Left hindlimb (tissue), 1 donor: ENCODE data around the gene ESD.
"Not testable (repeated sequence)": the region's sequence is repeated elsewhere in the genome, so short reads cannot be mapped to it uniquely, and the experiment has no call there.

Experiments used
- DNase-seq: peaks from one replicate; pipeline ENCODE4 v3.0.0-alpha.2; 2018

Gene ESD

DNA sequence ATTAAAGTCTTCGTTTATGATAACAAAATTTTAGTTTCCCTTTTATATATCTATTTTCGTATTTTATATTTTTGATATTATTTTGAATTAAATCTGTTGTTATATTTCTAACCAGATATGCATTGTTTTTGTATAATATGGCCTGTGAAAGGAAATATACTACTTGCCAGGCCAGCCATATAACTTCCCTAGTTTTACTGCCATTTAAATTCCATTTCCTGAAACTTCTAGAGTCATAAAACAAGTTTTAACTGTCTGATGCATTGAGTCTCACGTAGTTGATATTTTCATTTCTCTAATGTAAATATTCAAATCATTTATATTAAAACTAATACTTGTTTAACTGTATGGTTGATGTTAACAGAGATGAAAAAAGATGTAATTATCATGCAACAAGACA lies 13.5 kb downstream of the ESD start:
- no peak for DNase-seq

DNA sequence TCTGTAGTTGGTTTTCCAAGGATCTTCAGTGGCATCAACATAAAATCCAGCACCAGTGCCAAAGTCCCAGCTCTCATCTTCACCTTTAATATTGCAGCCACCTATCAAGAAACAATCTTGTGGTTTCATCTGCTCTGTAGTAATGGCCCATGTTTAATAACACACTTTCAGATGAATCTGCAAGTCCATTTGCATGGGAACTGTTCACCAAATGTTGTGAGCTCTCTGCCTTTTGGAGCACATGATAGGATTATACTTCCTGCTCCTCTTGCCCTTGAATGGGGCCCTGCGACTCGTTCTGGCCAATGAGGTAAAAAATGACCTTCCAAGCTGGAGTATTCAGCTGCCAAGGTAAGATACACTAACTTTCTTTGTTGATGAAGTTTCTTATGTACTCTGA lies 14.3 kb downstream of the ESD start:
- no peak for DNase-seq

DNA sequence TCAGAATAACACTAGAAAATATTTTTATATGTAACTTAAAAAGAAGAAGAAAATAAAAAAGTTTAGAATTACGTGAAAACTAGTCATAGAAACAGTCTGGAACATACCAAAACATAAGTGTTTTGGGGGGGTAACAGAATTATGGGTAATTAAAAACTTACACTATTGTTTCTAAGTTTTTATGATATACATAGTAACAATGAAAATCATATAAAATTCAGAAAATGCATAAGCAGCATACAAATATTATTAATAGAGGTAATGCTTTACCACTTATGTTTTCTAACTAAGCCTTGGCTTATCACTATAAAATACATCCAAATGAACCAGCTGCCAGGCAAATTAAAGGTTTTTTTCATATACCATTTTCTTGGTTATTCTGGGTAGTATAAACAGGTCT lies 14.9 kb downstream of the ESD start:
- no peak for DNase-seq

DNA sequence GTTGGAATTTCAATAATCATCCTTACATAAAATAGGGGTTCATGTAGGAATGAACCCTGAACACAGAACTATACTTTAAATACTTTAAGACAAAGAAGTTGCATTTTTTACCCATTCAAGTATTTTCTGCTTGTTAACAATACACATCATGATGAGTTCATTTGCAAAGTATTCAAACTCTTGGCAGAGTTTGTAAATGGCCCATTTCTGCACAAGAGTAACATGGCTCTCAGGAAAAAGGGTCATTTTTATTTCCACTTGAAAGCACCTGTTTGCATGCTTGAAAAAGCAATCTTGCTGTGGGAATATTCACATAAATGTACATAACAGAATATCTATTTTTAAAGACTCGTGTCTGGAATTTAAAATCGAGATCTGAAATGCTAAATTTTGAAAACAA lies 18.1 kb downstream of the ESD start:
- no peak for DNase-seq

DNA sequence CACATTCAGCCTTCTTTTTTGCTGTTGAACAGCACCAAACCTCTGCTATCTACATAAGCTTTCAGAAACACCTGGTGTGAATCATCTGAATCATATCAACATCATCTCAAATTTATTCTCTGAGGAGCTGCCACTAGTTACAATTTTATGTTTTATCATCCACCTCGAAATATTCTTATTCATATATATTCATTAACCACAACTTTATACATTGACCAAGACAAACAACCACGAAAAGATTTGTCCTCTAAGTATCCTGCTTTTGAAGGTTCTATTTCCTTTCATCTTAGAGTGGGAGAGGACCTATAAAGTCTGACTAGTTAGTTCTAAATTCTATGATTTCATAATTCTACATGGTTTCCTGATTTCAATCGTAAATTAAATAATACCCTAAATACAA lies 18.9 kb downstream of the ESD start:
- DNase-seq = no peak

DNA sequence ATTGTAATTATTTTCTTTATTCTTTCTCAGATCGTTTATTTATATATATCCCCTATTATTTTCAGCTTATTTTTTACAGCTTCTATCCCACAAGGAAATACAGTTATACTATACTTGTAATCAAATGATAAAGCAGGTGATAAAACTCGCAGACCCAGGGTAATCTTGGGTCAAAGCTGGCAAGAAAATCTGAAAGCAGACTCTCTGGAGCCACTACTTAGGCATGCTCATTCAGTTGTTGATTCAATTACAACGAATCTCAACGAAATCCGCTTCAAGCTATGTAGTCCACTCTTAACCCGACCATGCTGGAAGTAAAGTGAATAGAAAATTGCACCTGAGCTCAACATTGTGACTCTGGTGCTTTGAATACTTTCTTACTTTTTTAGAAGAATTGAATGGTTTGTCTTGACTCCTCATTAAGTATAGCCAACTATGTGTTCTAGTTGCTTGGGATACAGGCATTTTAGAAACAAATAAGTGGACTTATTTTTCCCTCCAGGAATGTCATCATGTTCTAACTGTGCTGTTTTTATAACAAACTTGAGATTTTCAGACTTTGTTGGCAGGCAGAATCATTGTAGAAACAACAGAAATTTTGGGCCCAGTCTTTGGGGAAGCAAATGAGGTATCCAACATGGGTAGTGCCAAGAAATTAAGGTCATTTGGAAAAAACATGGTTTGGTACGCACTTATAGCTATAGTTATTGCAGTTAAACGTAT lies 21.4 kb downstream of the ESD start:
- no peak for DNase-seq

DNA sequence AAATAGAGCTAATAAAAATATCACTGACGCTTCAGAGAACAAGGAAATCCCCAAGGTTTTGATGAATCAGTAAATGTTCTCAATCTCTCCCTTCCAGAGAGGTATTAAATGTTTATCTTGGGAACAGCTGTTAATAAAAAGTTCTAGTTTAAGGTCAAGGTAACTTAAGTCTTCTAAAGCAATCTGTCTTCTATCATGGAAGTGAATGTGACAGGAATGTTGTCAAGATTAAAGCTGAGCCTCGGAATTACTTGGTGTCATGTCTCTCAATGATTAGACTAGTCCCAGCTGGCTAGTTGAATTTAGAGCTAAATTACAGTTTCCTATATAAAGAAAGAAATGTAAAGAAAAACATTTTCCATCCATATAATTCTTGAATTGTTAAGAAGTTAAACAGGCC lies 23.4 kb downstream of the ESD start:
- no peak for DNase-seq

DNA sequence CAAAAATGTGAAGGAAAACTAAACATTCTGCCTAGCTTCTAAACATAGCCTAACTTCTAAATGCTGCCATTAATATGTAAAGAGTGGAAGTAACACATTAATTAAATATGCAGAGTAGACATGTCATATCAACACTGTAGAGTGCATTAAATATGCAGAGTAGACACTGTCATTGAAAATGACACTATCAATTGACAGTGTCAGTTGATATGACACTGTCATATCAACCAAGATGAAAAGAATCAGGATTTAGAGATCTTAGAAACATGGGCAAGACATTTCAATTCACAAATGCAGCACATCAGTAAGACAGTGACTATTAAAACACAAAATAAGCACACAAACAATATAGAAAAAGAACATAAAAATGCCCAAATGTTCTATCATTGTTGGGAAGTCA lies 25.3 kb downstream of the ESD start:
- DNase-seq = no peak

DNA sequence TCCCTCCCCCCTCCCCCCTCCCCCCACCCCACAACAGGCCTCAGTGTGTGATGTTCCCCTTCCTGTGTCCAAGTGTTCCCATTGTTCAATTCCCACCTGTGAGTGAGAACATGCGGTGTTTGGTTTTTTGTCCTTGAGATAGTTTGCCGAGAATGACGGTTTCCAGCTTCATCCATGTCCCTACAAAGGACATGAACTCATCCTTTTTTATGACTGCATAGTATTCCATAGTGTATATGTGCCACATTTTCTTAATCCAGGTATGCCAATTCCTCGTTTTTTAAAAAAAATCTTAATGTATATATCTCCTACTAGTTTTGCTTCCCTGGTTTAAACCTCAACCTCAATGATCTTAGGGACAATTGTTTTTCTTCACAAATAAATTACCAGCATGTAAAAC lies 27.0 kb downstream of the ESD start:
- not testable (repeated sequence) for DNase-seq

DNA sequence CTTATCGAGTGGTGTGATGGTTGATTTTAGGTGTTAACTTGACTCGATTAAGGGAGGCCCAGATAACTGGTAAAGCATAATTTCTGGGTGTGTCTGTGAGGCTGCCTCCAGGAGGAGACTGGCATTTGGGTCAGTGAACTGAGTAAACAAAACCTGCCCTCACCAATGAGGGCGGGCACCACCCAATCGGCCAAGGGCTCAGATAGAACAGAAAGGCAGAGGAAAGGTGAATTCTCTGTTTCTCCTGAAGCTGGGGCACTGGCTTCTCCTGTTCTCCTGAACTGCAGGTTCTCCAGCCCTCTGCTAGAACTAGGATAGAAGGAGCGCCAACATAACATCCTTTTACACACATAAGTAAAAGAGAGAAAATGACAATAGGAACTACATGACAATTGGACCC lies 35.1 kb downstream of the ESD start:
- DNase-seq = no peak

DNA sequence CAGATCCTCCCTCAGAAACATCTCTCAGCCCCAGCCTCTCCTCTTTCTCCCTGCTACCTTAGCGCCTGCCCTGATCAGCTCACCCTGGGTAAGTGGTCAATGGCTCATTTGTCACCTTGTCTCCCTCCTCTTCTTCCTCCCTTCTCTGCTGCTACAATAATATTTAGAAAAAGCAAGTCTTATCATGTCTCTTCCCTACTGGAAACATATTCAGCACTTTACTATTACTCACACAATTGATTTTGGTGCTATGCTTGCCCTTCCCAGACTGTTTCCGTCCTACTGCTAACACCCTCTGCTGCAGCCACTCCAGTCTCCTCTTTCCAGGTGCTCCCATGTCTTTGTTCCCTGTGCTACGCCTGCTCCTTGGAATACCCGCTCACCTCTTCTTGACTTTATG lies 35.8 kb downstream of the ESD start:
- no peak for DNase-seq

DNA sequence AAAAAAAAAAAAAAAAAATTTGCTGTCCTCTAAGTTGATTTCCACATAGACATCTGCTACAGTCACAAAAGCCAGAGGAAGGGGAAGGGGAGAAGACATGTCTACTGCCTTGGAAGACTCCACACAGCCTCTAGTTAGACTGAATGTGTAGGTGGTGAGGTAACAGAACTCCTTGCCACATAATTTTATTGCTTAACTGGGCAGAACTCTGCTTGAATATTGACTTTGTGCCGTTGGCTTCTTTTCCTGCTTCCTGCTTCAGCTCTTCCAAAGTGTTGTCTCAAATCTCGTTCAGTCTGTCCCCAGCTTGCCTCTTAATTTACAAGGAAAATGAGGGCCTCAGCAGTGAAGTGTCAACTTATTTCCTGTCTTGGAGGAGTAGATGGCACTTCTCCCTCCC lies 37.1 kb downstream of the ESD start:
- DNase-seq = no peak

DNA sequence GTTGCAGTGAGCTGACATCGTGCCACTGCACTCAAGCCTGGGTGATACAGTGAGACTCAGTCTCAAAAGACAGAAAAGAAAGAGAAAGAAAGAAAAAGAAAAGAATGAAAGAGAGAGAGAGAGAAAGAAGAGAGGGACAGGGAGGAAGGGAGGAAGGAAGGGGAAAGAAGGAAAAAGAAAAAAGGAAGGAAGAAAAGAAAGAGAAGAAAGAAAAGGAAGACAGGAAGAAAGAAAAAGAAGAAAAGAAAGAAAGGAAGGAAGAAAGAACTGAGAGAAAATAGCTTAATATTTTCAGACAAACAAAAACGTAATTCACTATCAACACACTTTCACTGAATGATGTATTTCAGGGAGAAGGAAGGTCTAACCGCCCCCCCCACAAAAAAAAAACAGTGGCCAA lies 39.3 kb downstream of the ESD start:
- DNase-seq = no peak

DNA sequence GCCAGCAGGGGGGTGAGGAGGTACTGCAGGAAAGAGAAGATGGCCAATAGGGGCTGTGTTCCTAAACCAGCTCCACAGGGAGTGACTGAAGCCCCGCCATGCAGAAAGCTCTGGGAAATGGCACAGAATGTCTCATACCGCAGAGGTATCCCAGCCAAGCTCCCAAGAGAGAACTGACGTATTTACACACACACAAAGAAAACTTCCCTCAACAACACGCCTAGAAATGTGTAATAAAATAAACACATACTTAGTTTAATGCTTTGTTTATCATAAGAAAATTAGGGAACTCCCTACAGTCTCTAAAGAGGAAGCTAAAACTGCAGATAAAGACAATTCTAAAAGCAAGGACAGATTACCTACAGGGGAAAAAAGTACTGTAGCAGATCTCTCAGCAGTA lies 40.0 kb downstream of the ESD start:
- no peak for DNase-seq

DNA sequence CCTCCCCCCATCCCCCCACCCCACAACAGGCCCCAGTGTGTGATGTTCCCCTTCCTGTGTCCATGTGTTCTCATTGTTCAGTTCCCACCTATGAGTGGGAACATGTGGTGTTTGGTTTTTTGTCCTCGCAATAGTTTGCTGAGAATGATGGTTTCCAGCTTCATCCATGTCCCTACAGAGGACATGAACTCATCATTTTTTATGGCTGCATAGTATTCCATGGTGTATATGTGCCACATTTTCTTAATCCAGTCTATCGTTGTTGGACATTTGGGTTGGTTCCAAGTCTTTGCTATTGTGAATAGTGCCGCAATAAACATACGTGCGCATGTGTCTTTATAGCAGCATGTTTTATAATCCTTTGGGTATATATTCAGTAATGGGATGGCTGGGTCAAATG lies 41.5 kb downstream of the ESD start:
- not testable (repeated sequence) for DNase-seq

DNA sequence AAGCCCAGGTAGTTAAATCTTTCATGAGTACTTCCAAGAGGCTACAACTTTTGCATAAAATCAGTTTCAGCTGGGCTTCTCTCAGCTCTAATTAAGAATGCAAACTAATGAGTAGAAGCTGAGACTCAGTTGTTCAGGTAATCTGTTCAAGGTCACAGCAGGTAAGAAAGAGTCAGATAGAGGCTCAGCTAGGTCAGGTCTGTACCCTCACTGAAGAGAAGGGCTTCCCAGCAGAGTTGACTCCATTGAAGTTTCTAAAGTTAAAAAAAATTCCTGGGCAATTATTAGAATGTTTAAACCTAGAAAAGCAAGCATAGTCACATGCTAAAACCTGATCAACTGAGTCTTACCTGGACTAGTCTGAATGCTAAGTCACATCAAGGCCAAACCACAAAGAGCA lies 42.1 kb downstream of the ESD start:
- DNase-seq = no peak

DNA sequence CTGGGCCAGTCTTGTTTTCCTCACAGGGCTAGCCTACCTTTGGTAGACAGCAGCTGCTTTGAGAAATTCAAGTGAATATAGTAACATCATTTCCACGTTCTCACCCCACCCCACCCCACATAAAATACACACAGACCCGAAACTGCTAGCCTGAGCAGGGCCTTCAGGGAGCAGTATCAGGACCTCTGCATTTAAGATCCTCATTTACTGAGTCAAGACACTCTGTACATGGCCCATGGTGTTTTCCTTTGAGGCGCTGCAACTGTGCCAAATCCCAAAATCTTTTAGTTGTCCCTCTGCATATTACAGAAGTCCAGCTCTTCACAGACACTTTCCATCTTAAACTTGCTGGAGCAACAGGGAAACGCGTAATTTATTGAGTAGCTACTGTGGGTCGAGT lies 43.0 kb downstream of the ESD start:
- DNase-seq = no peak

DNA sequence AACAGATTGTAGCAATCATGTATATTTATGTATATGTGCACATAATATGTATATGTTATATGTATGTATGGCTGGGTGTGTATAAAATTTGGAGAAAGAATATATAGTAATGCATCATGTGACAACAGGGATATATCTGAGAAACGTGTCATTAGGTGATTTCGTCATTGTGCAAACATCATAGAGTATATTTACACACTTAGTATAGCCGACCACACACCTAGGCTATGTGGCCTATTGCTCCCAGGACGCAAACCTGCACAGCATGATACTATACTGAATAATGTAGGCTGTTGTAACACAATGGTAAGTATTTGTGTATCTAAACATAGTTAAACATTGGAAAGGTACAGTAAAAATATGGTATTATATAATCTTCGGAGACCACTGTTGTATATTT lies 43.8 kb downstream of the ESD start:
- no peak for DNase-seq

DNA sequence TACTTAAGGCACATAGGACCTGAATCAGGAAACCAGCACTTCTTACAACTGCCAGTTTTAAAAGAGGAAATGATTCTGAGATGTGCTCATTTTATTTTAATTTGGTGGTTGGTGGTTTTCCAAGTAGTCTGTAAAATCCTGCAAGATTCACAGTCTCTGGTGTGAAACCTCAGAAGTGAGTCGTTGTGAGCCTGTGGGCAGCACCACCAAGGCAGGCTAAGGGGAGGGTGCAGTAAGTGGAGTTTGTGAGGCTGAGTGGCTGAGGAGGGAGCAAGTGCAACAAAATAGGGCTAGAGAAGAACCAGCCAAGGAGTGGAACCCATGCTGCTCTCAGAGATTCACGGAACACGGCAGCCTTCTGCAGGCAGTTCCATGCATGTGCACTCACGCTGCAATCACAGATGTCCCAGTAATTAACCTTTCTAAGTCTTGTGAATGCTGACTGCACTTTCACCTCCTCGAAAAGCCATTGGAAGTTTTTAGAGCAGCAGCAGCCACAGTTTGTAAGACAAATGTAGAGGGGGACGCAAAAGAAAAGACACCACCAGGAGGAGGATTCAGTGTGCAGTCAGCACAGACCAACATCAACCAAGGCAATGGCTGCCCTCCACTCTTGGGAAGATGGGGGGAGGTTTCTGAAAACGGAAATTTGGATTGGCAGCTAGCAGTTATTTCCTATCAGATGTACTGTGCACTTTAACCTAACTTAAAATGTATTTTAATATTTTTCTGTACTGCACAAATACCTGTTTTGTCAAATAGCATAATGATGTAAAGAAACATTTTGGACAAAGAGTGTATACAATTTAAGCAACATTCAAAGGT lies 44.9 kb downstream of the ESD start:
- DNase-seq = no peak

DNA sequence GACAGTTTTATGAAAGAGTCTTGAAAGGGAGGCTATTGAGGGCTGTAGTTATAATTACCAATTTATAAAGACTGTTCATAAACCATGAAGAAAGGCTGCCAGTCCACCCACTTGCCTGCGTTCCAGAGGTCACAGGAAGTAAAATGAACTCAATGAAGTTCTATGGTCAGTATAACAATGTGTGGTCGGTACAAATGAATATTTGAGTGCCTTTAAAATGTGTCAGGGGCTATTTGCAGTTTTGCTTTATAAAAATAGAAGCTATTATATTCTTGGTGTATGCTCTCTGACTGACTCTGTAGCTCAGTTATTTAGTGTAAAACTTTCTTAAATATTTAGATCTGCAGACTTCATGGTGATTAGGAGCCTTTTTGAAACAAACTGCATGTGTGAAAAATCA lies 47.0 kb downstream of the ESD start:
- no peak for DNase-seq

DNA sequence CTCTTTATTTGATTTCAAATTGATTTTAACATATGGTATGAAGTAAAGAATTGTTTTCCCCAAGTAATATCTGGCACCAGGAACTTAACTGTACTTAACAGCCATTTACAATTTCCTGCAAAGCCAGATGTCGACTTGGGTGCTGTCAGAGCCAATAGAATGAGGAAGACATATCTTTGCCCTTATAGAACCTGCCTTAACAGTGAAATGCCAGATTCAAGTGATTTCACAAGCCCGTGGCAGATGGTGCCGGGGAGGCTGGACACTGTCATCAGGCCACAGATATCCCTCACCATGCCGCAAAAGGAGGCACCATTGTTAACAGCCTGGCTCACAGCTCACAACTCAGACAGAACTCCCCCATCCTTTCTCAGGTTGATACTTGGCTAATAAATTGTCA lies 48.7 kb downstream of the ESD start:
- DNase-seq = no peak

DNA sequence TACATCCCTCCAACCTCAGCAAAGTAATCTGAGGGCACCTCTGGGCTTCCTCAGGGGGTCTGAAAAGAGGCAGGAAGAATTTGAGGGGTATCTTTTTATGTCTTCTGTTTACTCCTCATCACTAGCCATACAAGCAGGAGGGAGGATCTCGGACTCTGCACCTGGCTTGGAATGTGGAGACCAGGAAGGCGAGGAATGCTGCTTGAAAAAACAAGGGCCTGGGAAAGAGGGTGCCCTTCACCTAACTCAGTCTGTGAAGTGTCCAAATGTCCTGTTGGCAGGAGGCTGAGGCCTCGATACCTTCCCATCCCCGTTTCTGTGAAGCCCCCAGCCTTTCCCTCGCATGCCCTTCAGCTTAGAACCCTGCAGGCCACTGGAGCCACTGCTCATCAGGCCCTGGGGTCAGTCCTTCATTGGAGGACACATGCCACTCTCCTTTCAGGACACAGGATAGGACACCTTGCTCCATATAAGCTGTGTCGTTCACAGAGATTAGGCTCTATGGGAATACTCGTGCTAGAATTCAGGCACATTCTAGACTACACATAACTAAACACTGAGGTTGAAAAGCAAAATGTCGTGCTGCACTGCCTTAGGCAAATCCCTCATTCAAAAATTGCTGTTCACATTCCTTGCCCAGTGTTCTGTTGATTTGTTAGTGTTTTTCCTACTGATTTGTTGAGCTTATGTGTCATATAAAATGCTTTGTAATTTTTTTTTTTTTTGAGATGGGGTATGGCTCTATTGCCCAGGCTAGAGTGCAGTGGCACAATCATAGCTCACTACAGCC lies 49.7 kb downstream of the ESD start:
- DNase-seq = no peak

DNA sequence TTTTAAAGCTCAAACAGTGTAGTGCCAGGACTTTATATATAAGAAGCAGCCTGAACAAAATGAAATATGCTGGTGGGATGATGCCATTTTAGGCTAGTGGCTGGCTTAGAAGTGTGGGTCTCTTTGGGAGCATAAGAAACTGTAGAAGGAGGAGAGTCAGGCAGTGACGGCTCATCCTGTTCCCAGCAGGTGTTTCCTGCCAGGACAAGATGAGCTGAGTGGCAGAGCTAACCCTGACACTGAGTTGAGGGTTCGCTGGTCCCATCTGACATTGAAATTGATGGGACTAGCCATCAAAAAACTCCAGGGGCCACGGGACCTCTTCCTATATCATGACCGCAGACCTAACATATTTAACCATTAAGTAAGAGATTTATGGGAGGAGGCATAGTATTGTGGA lies 51.3 kb downstream of the ESD start:
- no peak for DNase-seq

DNA sequence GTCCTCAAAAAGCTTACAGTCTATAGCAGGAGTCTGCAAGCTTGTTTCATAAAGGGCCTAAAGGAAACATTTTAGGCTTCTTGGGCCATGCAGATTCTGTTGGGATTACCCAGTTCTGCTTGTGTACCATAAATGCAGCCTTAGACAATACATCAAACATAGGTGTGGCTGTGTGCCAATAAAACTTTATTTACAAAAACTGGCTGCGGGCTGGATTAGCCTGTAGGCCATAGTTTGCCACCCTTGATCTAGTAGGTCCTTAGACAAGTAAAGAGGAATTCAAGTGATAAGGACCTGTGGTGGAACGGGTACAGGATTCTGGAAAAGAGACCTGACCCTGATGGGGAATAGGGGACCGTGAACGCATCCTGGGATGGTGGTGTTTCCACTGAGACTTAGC lies 51.9 kb downstream of the ESD start:
- DNase-seq = no peak
